ACC112 (cell line): ENCODE results near the gene MAPK8IP3.

Source experiments
- H2AFZ ChIP-seq: fragments of 200-600 bp; sonication (generic); one replicate; pipeline ENCODE4 v1.6.0; 2017; ENCODE audit warnings: antibody characterized with exemption, low read length; ENCODE audit not compliant: unreplicated experiment
- H3K27ac ChIP-seq: fragments of 200-600 bp; sonication (generic); 2 replicates; pipeline ENCODE4 v1.5.1; 2014; ENCODE audit warnings: low read depth, mild to moderate bottlenecking, antibody characterized with exemption, low read length, moderate library complexity
- H3K27me3 ChIP-seq: fragments of 200-600 bp; sonication (generic); 2 replicates; pipeline ENCODE4 v1.6.1; 2014; ENCODE audit warnings: mild to moderate bottlenecking, antibody characterized with exemption, low read length, moderate library complexity, mixed read lengths; ENCODE audit not compliant: insufficient read depth
- H3K36me3 ChIP-seq: fragments of 200-600 bp; sonication (generic); 2 replicates; pipeline ENCODE4 v1.6.1; 2016; ENCODE audit warnings: mild to moderate bottlenecking, antibody characterized with exemption, low read length, moderate library complexity, mixed read lengths; ENCODE audit not compliant: insufficient read depth
- H3K4me1 ChIP-seq: fragments of 200-600 bp; sonication (generic); one replicate; pipeline ENCODE4 v1.6.1; 2016; ENCODE audit warnings: low read length, mixed read lengths; ENCODE audit not compliant: insufficient read depth, unreplicated experiment, control insufficient read depth
- H3K4me3 ChIP-seq: fragments of 200-600 bp; sonication (generic); 2 replicates; pipeline ENCODE4 v1.5.1; 2014; ENCODE audit warnings: mild to moderate bottlenecking, low read depth, low read length
- H3K79me2 ChIP-seq: fragments of 200-600 bp; sonication (generic); one replicate; pipeline ENCODE4 v1.6.0; 2016; ENCODE audit warnings: low read length; ENCODE audit not compliant: control insufficient read depth, unreplicated experiment, insufficient read depth

MAPK8IP3 gene

GRCh38 chr16:1740234-1740633 lies 34.2 kb downstream of the MAPK8IP3 start:
- Histone ChIP-seq H2AFZ (no peak overlapping the region), H3K36me3 (peaks cover under 1% of the 10 kb centered on the region; the same call in 1 of the 2 replicates), H3K79me2 (peaks cover 6% of the 10 kb centered on the region), H3K27me3 (no peaks in the 10 kb centered on the region), H3K4me3 (no peak overlapping the region), H3K27ac (no peak overlapping the region), H3K4me1 (no peaks in the 10 kb centered on the region)

- no peaks in the 10 kb centered on the region for H3K36me3 ChIP-seq
- H3K27ac ChIP-seq = no peak overlapping the region
- no peak overlapping the region for H3K4me3 ChIP-seq
- H3K27me3 ChIP-seq = no peaks in the 10 kb centered on the region
- H3K4me1 ChIP-seq = peaks cover 7% of the 10 kb centered on the region
- H3K79me2 ChIP-seq = peaks cover 3% of the 10 kb centered on the region
- no peak overlapping the region for H2AFZ ChIP-seq
Measured at GRCh38 chr16:1740781-1741490, 34.9 kb downstream of the MAPK8IP3 start.

GRCh38 chr16:1741553-1742165 lies 35.7 kb downstream of the MAPK8IP3 start:
- Histone ChIP-seq H3K27me3 (no peaks in the 10 kb centered on the region), H3K27ac (no peak overlapping the region), H3K4me3 (no peak overlapping the region), H2AFZ (no peak overlapping the region), H3K36me3 (no peaks in the 10 kb centered on the region; the same call in 1 of the 2 replicates), H3K79me2 (peaks cover 3% of the 10 kb centered on the region), H3K4me1 (peaks cover 11% of the 10 kb centered on the region)

GRCh38 chr16:1743376-1744337 lies 37.7 kb downstream of the MAPK8IP3 start:
- H3K27me3 ChIP-seq = no peaks in the 10 kb centered on the region
- H3K79me2 ChIP-seq = peaks cover 3% of the 10 kb centered on the region
- no peaks in the 10 kb centered on the region; the same call in 1 of the 2 replicates for H3K36me3 ChIP-seq
- peaks cover 11% of the 10 kb centered on the region for H3K4me1 ChIP-seq
- no peak overlapping the region for H2AFZ ChIP-seq
- no peak overlapping the region for H3K4me3 ChIP-seq
- no peak overlapping the region for H3K27ac ChIP-seq

- no peak overlapping the region for H3K27ac ChIP-seq
Measured at GRCh38 chr16:1744338-1744840, 38.4 kb downstream of the MAPK8IP3 start.

GRCh38 chr16:1745181-1745899 lies 39.3 kb downstream of the MAPK8IP3 start:
- H3K36me3 ChIP-seq = no peaks in the 10 kb centered on the region; the same call in 1 of the 2 replicates
- H3K27me3 ChIP-seq = no peaks in the 10 kb centered on the region
- peaks cover 3% of the 10 kb centered on the region for H3K79me2 ChIP-seq
- peaks cover 11% of the 10 kb centered on the region for H3K4me1 ChIP-seq
- H3K27ac ChIP-seq = peak overlapping the region; percentile 69
- H3K4me3 ChIP-seq = no peak overlapping the region
- H2AFZ ChIP-seq = no peak overlapping the region

More at GRCh38 chr16:1744338-1744840, 38.4 kb downstream of the MAPK8IP3 start:
- Histone ChIP-seq H3K79me2 (peaks cover 3% of the 10 kb centered on the region), H2AFZ (no peak overlapping the region), H3K4me3 (no peak overlapping the region), H3K27me3 (no peaks in the 10 kb centered on the region), H3K4me1 (peaks cover 11% of the 10 kb centered on the region), H3K36me3 (no peaks in the 10 kb centered on the region; the same call in 1 of the 2 replicates)

- Histone ChIP-seq H3K4me3 (no peak overlapping the region), H3K27ac (peak overlapping the region; percentile 69), H3K36me3 (no peaks in the 10 kb centered on the region; the same call in 1 of the 2 replicates), H3K4me1 (peaks cover 11% of the 10 kb centered on the region), H3K79me2 (peaks cover 3% of the 10 kb centered on the region), H3K27me3 (no peaks in the 10 kb centered on the region), H2AFZ (no peak overlapping the region)
Measured at GRCh38 chr16:1745900-1746692, 40.1 kb downstream of the MAPK8IP3 start.

GRCh38 chr16:1746693-1747195 lies 40.7 kb downstream of the MAPK8IP3 start:
- Histone ChIP-seq H3K79me2 (no peaks in the 10 kb centered on the region), H2AFZ (no peak overlapping the region), H3K27me3 (no peaks in the 10 kb centered on the region), H3K27ac (peak overlapping the region; percentile 43), H3K4me3 (no peak overlapping the region), H3K36me3 (no peaks in the 10 kb centered on the region; the same call in 1 of the 2 replicates), H3K4me1 (peaks cover 11% of the 10 kb centered on the region)

- Histone ChIP-seq H3K36me3 (no peaks in the 10 kb centered on the region; the same call in 1 of the 2 replicates), H3K27ac (no peak overlapping the region), H2AFZ (no peak overlapping the region), H3K79me2 (no peaks in the 10 kb centered on the region), H3K27me3 (no peaks in the 10 kb centered on the region), H3K4me1 (peaks cover 11% of the 10 kb centered on the region), H3K4me3 (no peak overlapping the region)
Measured at GRCh38 chr16:1747934-1748333, 41.9 kb downstream of the MAPK8IP3 start.
